HG02759 (cell line): ENCODE results near the gene VSX1.

Experiments
- ATAC-seq: cut with Tn5 transposase; IDR thresholded peaks from one replicate; pipeline ENCODE4 v1.9.1; 2021; ENCODE audit warnings: mild to moderate bottlenecking, moderate library complexity; ENCODE audit not compliant: unreplicated experiment

The VSX1 gene

DNA sequence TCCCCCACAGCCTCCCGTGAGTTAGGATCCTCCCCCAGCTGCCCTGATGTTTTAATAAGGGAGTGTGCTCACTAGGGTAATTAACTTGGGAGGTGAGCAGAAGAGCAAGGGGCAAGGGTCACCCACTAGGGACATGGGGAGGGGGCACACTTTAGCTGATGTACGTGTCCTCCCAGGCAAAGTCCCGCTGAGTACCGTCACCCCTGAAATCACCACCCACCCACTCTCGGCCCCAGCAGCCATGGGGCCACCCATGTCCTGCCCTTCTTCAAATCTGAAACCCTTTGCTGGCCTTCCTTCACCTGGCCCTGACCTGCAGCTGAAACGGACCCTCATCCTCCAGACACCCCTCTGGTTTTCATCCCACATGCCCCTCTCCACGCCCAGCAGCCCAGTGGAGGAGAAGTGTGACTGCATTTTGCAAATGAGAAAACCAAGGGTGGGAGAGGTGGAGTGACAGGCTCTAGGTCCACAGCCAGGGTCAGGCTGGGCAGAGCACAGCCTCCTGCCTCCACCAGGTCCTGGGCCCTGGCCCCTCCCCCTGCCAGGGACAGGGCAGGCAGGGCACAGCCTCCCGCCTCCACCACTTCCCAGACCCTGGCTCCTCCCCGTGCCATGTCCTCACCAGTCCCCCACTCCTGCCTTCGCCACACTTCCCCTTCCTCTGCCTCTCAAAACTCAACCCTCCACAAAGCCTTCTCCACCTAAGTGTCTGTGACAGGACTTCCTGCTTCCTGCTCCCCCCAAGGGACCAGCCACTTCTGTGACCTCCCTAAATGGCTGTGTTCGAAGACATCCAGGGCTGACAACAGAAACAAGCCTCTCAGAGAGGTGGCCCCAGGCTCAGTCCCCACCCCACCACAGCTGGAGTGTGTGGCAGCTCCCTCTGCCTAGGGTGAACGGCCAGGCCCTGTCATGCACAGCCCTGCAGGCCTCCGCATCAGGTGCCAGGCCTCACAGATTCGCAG lies 39.1 kb downstream of the VSX1 start:
- ATAC-seq: peak; percentile 94

DNA sequence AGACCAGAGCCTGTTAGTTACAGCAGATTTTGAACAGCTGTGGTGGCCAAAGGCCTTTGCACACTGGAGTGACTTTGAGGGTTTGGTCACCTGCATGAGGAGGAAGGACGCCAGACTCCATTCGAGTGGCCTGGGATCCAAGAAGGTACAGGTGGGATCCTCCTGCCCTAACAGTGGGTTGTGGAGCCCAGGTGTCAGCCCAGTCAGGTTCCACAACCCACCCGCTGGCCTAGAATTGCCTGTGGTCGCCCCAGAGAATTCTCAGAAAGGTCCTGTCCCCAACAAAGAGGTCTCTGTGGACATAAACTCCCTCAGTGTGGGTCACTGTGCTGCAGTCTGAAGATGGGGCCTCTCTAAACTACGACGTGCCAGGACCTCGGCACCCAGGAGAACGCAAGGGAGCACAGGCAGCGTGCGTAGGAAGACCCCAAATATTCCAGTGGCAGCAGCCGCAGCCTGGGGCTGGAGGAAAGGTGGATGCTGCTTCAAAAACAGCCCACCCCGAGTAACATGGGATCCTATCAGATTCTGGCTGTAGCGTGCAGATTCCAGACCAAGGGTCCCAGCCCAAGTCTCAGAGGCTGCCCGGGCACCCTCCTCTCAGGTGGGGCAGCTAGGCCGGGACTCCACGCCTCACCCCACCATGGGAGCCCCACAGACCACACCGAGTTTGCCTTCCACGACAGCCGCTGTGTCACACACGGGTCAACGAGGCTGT lies 40.0 kb downstream of the VSX1 start:
- ATAC-seq: no peak

DNA sequence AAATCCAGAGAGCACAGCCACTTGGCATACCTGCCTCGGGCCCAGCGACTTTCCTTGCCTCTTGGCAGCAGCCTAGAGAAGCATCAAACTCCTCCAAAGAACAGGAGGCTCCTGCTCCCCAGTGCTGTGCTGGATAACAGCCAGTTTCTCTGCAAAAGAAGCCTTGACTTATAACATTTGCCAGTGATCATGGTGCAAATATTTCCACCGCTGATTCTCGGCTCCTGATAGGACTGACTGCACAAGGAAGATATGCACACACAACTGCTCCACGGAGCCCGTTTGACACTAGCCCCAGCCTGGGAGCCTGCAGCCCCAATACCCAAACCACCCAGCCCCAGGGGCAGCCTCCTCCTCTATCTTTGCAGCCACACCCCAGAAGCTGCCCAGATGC lies 41.5 kb downstream of the VSX1 start:
- ATAC-seq: no peak

GRCh38 chr20:25039697-25040437 lies 42.1 kb downstream of the VSX1 start:
- no peak for ATAC-seq

GRCh38 chr20:25038591-25039015 lies 43.3 kb downstream of the VSX1 start:
- no peak for ATAC-seq

GRCh38 chr20:25038103-25038410 lies 43.9 kb downstream of the VSX1 start:
- no peak for ATAC-seq

DNA sequence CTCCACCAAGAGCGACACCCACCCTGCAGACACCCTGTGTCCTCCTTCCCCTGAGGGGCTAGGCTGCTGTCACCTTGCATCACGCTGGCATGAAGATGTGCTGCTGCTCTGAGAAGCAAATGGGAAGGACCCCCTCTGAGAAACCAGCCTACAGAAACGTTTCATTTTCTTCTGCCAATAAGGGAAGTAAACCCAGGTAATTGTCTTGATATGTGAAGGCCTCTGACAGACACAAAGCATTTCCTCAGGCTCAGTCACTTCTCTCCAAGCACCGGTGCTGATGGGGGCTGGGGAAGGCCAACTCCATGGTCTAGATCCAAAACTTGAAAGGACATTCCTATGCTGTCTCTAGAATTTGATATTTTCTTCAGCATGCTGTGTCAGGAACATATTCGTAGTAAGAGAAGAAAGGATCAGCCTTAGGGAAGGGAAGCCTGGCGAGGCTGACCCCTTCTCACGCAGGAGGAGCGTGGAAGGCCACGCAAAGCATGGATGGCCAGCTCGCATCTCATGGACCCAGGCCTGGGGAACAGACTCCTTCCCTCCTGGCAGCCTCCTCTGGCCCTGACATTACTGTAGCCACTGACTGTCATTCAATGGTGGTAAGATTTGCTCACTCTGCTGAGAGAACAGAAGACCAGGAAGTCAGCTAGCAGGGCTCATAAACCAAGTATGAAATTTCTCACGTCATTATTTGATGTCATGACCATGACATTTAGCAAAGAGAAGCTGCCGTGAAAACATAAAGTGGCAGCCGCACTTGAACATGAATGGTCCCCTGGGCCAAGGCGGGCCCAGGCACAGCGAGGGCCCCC lies 44.4 kb downstream of the VSX1 start:
- ATAC-seq: no peak

DNA sequence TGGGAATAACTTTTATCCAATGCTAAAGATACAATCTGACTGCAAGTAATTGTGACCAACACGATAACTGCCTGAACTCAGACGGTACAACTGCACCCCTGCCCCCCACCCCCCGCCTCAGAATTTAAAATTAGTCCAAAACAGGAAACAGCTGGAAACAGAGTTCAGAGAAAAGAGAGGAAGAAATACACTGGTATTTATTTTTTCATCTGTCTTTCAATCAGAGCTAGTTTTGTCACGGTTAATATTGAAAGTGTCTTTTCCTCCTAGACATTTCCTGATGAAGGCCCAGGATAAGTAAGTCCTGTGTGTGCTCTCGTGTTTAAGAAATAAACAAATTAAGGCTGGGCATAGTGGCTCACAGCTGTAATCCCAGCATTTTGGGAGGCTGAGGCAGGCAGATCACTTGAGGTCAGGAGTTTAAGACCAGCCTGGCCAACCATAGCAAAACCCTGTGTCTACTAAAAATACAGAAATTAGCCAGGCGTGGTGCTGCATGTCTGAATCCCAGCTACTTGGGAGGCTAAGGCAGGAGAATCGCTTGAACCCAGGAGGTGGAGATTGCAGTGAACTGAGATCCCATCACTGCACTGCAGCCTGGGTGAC lies 45.5 kb downstream of the VSX1 start:
- no peak for ATAC-seq

DNA sequence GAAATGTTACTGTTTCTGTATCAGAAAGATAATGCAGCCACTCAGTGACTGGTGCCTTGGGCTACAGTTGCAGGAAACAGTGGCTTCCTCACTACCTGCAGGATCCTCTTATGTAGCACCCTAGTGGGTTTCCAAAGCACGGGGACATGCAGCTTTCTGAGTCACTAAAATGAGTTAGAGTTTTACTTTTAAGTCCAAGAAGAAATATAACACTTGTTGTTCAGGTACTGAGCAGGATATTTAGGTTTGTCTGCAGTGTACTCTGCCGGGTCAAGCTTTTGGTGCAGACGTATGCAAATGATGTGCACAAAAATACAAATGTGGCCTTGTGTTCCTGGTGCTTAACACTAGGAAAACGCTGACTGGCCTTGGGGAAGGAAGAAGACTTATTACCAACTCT lies 46.0 kb downstream of the VSX1 start:
- no peak for ATAC-seq

- ATAC-seq: no peak
These were observed 48.0 kb downstream of the VSX1 start for GRCh38 chr20:25033924-25034300.

DNA sequence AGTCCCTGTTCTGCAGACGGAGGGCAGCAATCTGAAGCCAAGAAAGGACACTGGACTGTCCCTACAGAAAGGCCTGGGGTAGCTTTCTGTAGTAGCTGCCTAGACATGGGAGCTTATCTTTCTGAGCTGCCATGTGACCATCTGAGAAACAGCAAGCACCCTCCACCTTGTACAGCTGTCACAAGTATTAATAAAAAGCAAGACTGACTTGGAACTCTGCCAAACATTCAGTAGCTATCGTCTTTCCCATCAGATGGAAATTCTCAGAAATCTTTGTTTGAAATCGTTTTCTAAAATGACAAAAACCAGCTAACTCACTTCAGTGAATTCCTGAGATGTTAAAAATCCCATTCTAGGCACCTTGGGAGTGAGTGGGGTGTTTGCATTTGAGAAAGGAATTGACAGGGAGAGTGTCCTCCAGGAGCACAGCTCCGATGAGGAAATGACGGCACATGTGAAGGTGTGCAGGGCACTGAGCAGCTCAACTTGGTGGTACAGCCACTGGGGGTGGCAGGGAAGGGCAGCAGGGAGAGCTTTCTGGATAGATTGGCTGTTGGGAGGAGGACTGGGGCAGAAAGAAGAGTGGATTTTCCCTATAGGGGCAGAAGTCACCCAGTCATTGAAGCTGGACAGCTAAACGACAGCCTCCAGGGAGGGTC lies 48.5 kb downstream of the VSX1 start:
- ATAC-seq: no peak

- no peak for ATAC-seq
These were observed 49.3 kb downstream of the VSX1 start for GRCh38 chr20:25032478-25033264.

- no peak for ATAC-seq
These were observed 49.9 kb downstream of the VSX1 start for GRCh38 chr20:25032065-25032477.

DNA sequence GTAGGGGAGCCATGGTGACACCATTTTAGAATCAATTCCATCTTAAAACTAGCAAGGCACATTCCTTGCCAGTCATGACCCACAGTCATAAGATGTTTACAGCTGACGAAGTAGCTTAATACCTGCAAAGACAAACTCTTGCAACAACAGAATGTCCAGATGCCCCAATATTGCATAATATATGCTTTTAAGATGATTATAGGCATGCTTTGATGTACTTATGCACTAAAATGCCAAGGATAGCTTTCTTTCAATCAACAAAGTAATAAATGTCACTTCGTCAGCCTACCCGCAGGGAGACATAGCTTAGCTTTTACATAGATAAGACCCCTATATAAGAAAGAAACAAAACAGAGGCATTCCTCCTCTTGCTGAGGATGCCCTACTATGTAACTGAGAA lies 50.7 kb downstream of the VSX1 start:
- no peak for ATAC-seq

DNA sequence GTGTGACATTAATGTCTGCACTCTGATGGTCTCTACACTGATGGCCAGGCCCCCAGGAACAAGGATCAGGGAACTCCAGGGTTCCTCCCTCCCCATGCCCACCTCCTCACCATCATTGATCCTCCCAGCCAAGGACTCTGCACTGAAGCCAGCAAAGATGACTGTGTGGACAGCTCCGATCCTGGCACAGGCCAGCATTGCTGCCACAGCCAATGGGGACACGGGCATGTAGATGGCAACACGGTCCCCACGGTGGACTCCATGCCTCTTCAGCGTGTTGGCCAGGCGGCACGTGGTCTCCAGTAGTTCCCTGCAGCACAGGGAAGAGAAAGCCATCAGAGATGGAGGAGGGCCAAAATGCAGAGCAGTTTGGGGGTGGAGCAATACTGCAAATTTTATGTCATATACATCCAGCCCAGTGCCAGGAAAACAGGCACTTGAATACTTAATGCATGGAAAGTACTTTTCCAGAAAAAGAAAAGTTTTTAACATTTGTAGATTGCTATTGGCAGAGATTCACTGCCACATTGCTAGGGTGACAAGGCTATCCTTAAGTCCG lies 51.2 kb downstream of the VSX1 start:
- ATAC-seq: no peak

DNA sequence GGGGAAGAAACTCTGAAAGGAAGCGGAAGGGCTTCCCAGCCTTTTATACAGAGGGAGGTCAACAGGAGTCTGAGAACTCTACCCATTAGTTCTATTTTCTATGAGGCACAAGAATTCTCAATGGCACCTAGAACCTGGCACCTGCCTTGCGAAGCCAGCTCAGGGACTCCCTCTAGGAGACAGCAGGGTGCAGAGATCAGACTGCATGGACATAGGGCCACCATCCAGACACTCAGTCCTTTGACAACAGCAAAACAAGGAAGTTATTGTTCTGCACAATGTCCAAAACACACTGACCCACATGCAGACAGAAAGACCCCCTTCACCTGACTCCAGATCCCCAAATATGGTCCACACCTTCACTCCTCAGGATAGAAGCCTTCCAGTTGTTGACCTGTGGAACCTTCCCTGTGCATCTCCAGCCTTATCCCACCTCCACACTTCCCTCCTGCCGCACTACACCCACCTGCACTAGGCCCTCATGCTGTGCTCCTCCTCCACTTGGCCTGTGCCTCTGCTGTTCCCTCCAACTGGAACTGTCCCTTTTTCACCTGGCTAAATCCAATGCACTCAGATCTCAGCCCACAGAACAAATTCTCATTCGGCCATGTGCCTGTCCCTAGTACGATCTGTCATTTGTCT lies 51.8 kb downstream of the VSX1 start:
- no peak for ATAC-seq

- ATAC-seq: no peak
These were observed 55.8 kb downstream of the VSX1 start for GRCh38 chr20:25025986-25026605.
